K562 (cell line): ENCODE data around the gene MYL12B. TPM values are rescaled to one million over a fixed set of nuclear protein-coding genes. Genes with fewer than 3 reads are reported as not detected.

ENCODE experiments used
- CEBPB ChIP-seq: fragments of 450-650 bp; IDR thresholded peaks from 2 replicates; pipeline ENCODE4 v1.6.1; 2016; ENCODE audit warnings: missing genetic modification characterization, missing compliant biosample characterization
- KAT2B ChIP-seq: IDR thresholded peaks from one replicate; pipeline ENCODE4 v1.6.1; 2012; ENCODE audit warnings: low read depth, mild to moderate bottlenecking, control low read depth, inconsistent platforms, low read length, moderate library complexity
- MEF2A ChIP-seq: IDR thresholded peaks from 2 replicates; pipeline ENCODE4 v1.6.1; 2011; ENCODE audit warnings: low read depth, mild to moderate bottlenecking, low read length, moderate library complexity; ENCODE audit not compliant: control insufficient read depth
- NCOA6 ChIP-seq: fragments of 450-650 bp; IDR thresholded peaks from 2 replicates; pipeline ENCODE4 v1.6.1; 2017; ENCODE audit warnings: mild to moderate bottlenecking
- PHTF2 ChIP-seq: fragments of 250-450 bp; sonication (Bioruptor Pico); IDR thresholded peaks from 2 replicates; pipeline ENCODE4 v1.5.0; 2021; ENCODE audit warnings: mild to moderate bottlenecking
- RHOXF2B ChIP-seq: fragments of 250-450 bp; sonication (Bioruptor Pico); conservative IDR thresholded peaks from 2 replicates; pipeline ENCODE4 v1.5.1; 2021
- SMAD1 ChIP-seq: fragments of 150-350 bp; IDR thresholded peaks from 2 replicates; pipeline ENCODE4 v1.6.1; 2014; ENCODE audit warnings: low read length, low read depth; ENCODE audit not compliant: partially characterized antibody
- SMAD4 ChIP-seq: fragments of 250-450 bp; sonication (Bioruptor Pico); conservative IDR thresholded peaks from 2 replicates; pipeline ENCODE4 v1.8.0; 2021; ENCODE audit warnings: inconsistent platforms, mild to moderate bottlenecking, moderate library complexity
- TRIM25 ChIP-seq: fragments of 450-650 bp; IDR thresholded peaks from 2 replicates; pipeline ENCODE4 v1.7.0; 2016; ENCODE audit warnings: borderline replicate concordance
- XRCC5 ChIP-seq: fragments of 200-400 bp; formaldehyde crosslinking; IDR thresholded peaks from 2 replicates; pipeline ENCODE4 v1.6.1; 2017; ENCODE audit warnings: low read depth, mild to moderate bottlenecking, low read length
- ZNF347 ChIP-seq: fragments of 450-650 bp; formaldehyde crosslinking; IDR thresholded peaks from 2 replicates; pipeline ENCODE4 v1.4.0; 2020; ENCODE audit warnings: low read depth, mild to moderate bottlenecking, moderate library complexity
- ZNF830 ChIP-seq: fragments of 250-450 bp; sonication (Bioruptor Pico); IDR thresholded peaks from 2 replicates; pipeline ENCODE4 v1.5.0; 2021; ENCODE audit warnings: mild to moderate bottlenecking
- polyA plus RNA-seq, 8 experiments: library from polyadenylated mRNA; depleted of rRNA in 4 of 8; stranded (reverse) in 5 of 8; unstranded in 3 of 8; fragments of >200 nt; fragmentation: Nextera tagmentation in 2 of 8; fragmentation: Illumina TruSeq in 1 of 8; extraction: Ambion mirVana in 2 of 8; extraction: Trizol in 1 of 8; gene quantifications; 2 replicates each; pipeline versions ENCODE4 v1.2.1 to v1.2.3, GENCODE V29; 2011 to 2014; ENCODE audit warnings: inconsistent platforms in 1 of 8, missing spikeins in 1 of 8
- total RNA-seq, 7 experiments: library from RNA; depleted of rRNA in 6 of 7; stranded (reverse); fragments of >200 nt in 6 of 7; fragmentation: Illumina TruSeq in 2 of 7; extraction: Trizol in 2 of 7; gene quantifications; 2 replicates each; pipeline versions ENCODE4 v1.2.1 to v1.2.3, GENCODE V29; 2011 to 2021; ENCODE audit warnings: low replicate concordance in 1 of 7
- TF ChIP-seq, protein P1 (sequence below): fragments of 450-650 bp; IDR thresholded peaks from one replicate; pipeline ENCODE4 v1.6.1; 2018; ENCODE audit warnings: mild to moderate bottlenecking, moderate library complexity; ENCODE audit not compliant: partially characterized antibody
- TF ChIP-seq, protein P2 (sequence below): fragments of 200-400 bp; formaldehyde crosslinking; IDR thresholded peaks from 2 replicates; pipeline ENCODE4 v1.6.1; 2017; ENCODE audit warnings: mild to moderate bottlenecking, low read depth, low read length, moderate library complexity
- TF ChIP-seq, protein P3 (sequence below), 2 experiments: IDR thresholded peaks; 2 replicates each; pipeline ENCODE4 v1.6.1; 2012; ENCODE audit warnings: improper control_type of control experiment in 2 of 2, low read depth in 2 of 2, low read length in 2 of 2, borderline replicate concordance in 1 of 2
- TF ChIP-seq, protein P4 (sequence below): IDR thresholded peaks from 2 replicates; pipeline ENCODE4 v1.6.1; 2011; ENCODE audit warnings: borderline replicate concordance, low read depth, mild to moderate bottlenecking, moderate library complexity, low read length; ENCODE audit not compliant: insufficient read depth, poor library complexity, severe bottlenecking

Gene MYL12B
- total and polyA plus RNA-seq, 9 of the 15 experiments (the other 6 are each of a cell fraction or from before 2014, with no cell fraction given): 220 to 995 (median 463) TPM

GRCh38 chr18:3262234-3263131 lies 550 bp downstream of the MYL12B start (continued):
- TF ChIP-seq, protein P1, sequence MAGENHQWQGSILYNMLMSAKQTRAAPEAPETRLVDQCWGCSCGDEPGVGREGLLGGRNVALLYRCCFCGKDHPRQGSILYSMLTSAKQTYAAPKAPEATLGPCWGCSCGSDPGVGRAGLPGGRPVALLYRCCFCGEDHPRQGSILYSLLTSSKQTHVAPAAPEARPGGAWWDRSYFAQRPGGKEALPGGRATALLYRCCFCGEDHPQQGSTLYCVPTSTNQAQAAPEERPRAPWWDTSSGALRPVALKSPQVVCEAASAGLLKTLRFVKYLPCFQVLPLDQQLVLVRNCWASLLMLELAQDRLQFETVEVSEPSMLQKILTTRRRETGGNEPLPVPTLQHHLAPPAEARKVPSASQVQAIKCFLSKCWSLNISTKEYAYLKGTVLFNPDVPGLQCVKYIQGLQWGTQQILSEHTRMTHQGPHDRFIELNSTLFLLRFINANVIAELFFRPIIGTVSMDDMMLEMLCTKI: no peak
- no peak for TF ChIP-seq ZNF347 (CRISPR knock-in tag)
- TF ChIP-seq KAT2B: no peak
- no peak for TF ChIP-seq SMAD4
- TF ChIP-seq MEF2A: no peak
- TF ChIP-seq PHTF2: no peak
- TF ChIP-seq XRCC5: no peak
- TF ChIP-seq, protein P2, sequence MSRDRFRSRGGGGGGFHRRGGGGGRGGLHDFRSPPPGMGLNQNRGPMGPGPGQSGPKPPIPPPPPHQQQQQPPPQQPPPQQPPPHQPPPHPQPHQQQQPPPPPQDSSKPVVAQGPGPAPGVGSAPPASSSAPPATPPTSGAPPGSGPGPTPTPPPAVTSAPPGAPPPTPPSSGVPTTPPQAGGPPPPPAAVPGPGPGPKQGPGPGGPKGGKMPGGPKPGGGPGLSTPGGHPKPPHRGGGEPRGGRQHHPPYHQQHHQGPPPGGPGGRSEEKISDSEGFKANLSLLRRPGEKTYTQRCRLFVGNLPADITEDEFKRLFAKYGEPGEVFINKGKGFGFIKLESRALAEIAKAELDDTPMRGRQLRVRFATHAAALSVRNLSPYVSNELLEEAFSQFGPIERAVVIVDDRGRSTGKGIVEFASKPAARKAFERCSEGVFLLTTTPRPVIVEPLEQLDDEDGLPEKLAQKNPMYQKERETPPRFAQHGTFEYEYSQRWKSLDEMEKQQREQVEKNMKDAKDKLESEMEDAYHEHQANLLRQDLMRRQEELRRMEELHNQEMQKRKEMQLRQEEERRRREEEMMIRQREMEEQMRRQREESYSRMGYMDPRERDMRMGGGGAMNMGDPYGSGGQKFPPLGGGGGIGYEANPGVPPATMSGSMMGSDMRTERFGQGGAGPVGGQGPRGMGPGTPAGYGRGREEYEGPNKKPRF: no peak
- TF ChIP-seq SMAD1: peak; percentile 21
- TF ChIP-seq NCOA6: no peak
- TF ChIP-seq, protein P3, sequence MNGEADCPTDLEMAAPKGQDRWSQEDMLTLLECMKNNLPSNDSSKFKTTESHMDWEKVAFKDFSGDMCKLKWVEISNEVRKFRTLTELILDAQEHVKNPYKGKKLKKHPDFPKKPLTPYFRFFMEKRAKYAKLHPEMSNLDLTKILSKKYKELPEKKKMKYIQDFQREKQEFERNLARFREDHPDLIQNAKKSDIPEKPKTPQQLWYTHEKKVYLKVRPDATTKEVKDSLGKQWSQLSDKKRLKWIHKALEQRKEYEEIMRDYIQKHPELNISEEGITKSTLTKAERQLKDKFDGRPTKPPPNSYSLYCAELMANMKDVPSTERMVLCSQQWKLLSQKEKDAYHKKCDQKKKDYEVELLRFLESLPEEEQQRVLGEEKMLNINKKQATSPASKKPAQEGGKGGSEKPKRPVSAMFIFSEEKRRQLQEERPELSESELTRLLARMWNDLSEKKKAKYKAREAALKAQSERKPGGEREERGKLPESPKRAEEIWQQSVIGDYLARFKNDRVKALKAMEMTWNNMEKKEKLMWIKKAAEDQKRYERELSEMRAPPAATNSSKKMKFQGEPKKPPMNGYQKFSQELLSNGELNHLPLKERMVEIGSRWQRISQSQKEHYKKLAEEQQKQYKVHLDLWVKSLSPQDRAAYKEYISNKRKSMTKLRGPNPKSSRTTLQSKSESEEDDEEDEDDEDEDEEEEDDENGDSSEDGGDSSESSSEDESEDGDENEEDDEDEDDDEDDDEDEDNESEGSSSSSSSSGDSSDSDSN (IDR thresholded peaks at IDR 0.05; ENCODE audit: borderline replicate concordance in 1 of 2, low read depth in 2 of 2, low read length in 2 of 2): peak in 1 of 2 experiments; percentile 66; a peak in 1 of 4 replicates
- no peak for TF ChIP-seq CEBPB (tag)
- no peak for TF ChIP-seq TRIM25
- TF ChIP-seq, protein P4, sequence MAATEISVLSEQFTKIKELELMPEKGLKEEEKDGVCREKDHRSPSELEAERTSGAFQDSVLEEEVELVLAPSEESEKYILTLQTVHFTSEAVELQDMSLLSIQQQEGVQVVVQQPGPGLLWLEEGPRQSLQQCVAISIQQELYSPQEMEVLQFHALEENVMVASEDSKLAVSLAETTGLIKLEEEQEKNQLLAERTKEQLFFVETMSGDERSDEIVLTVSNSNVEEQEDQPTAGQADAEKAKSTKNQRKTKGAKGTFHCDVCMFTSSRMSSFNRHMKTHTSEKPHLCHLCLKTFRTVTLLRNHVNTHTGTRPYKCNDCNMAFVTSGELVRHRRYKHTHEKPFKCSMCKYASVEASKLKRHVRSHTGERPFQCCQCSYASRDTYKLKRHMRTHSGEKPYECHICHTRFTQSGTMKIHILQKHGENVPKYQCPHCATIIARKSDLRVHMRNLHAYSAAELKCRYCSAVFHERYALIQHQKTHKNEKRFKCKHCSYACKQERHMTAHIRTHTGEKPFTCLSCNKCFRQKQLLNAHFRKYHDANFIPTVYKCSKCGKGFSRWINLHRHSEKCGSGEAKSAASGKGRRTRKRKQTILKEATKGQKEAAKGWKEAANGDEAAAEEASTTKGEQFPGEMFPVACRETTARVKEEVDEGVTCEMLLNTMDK: peak; percentile 0
- TF ChIP-seq ZNF830 (CRISPR knock-in tag): no peak
- no peak for TF ChIP-seq RHOXF2B (CRISPR knock-in tag)
